Astrocyte (in vitro differentiated cells and primary cell): ENCODE measurements around the gene ZNF787. TPM values are rescaled to one million over a fixed set of nuclear protein-coding genes. Genes with fewer than 3 reads are reported as not detected.

Experiments used
- DNase-seq: peaks from one replicate; pipeline ENCODE4 v3.0.0-alpha.2; 2010; ENCODE audit warnings: low read depth
- FAIRE-seq: peaks from 2 replicates; lab custom pipeline; 2011; peaks lifted over from hg19 to GRCh38; lab: Jason Lieb, UNC
- H2AFZ ChIP-seq: 2 replicates; pipeline ENCODE4 v1.6.0; 2012; ENCODE audit warnings: low read depth, low read length, inconsistent platforms
- H3K27ac ChIP-seq: 2 replicates; pipeline ENCODE4 v1.5.1; 2011; ENCODE audit warnings: low read depth, low read length, inconsistent platforms
- H3K27me3 ChIP-seq: 2 replicates; pipeline ENCODE4 v1.6.0; 2011; ENCODE audit warnings: low read length, inconsistent platforms; ENCODE audit not compliant: insufficient read depth
- H3K36me3 ChIP-seq: 2 replicates; pipeline ENCODE4 v1.5.1; 2011; ENCODE audit warnings: low read length, inconsistent platforms; ENCODE audit not compliant: insufficient read depth
- H3K4me1 ChIP-seq: 2 replicates; pipeline ENCODE4 v1.5.1; 2011; ENCODE audit warnings: low read length, inconsistent platforms; ENCODE audit not compliant: insufficient read depth
- H3K4me2 ChIP-seq: 2 replicates; pipeline ENCODE4 v1.6.0; 2012; ENCODE audit warnings: low read length, inconsistent platforms
- H3K4me3 ChIP-seq: 2 replicates; pipeline ENCODE4 v1.5.1; 2011; ENCODE audit warnings: low read depth, mild to moderate bottlenecking, low read length, inconsistent platforms; ENCODE audit not compliant: insufficient read depth
- H3K79me2 ChIP-seq: 2 replicates; pipeline ENCODE4 v1.6.0; 2012; ENCODE audit warnings: mild to moderate bottlenecking, low read length, inconsistent platforms; ENCODE audit not compliant: insufficient read depth
- H3K9ac ChIP-seq: 2 replicates; pipeline ENCODE4 v1.6.0; 2012; ENCODE audit warnings: mild to moderate bottlenecking, low read length, inconsistent platforms
- H3K9me3 ChIP-seq: 2 replicates; pipeline ENCODE4 v1.5.1; 2012; ENCODE audit warnings: low read depth, mild to moderate bottlenecking, low read length, inconsistent platforms; ENCODE audit not compliant: insufficient read depth
- H4K20me1 ChIP-seq: 2 replicates; pipeline ENCODE4 v1.6.0; 2012; ENCODE audit warnings: low read length, inconsistent platforms; ENCODE audit not compliant: insufficient read depth
- H3K27ac Mint-ChIP-seq: one replicate; pipeline ENCODE4 v1.8.0; 2021; ENCODE audit warnings: mild to moderate bottlenecking, mixed read lengths; ENCODE audit not compliant: unreplicated experiment
- H3K27me3 Mint-ChIP-seq: one replicate; pipeline ENCODE4 v1.8.0; 2021; ENCODE audit warnings: low read depth, mixed read lengths; ENCODE audit not compliant: unreplicated experiment
- H3K36me3 Mint-ChIP-seq: one replicate; pipeline ENCODE4 v1.8.0; 2021; ENCODE audit warnings: low read depth, mixed read lengths; ENCODE audit not compliant: unreplicated experiment
- H3K4me1 Mint-ChIP-seq: one replicate; pipeline ENCODE4 v1.8.0; 2021; ENCODE audit warnings: low read depth, mixed read lengths; ENCODE audit not compliant: unreplicated experiment
- H3K4me3 Mint-ChIP-seq: one replicate; pipeline ENCODE4 v1.8.0; 2021; ENCODE audit warnings: mild to moderate bottlenecking, moderate library complexity, mixed read lengths; ENCODE audit not compliant: unreplicated experiment
- H3K9me3 Mint-ChIP-seq: one replicate; pipeline ENCODE4 v1.8.0; 2021; ENCODE audit warnings: mild to moderate bottlenecking, mixed read lengths; ENCODE audit not compliant: unreplicated experiment
- CTCF ChIP-seq: IDR thresholded peaks from 2 replicates; pipeline ENCODE4 v1.5.1; 2011; ENCODE audit warnings: low read depth, mild to moderate bottlenecking, inconsistent platforms, low read length, moderate library complexity; ENCODE audit not compliant: insufficient read depth
- EZH2 ChIP-seq: IDR thresholded peaks from 2 replicates; pipeline ENCODE4 v1.6.1; 2012; ENCODE audit warnings: mild to moderate bottlenecking, low read length, inconsistent platforms; ENCODE audit not compliant: insufficient read depth
- total RNA-seq: library from RNA; stranded (reverse); gene quantifications from 2 replicates; pipeline ENCODE4 v1.2.1, GENCODE V29; 2021

Gene ZNF787
- total RNA-seq, 1 donor from 2014 or later = 36.3 TPM

- H3K36me3 ChIP-seq = no peaks in the 10 kb centered on the region
- Mint-ChIP-seq H3K4me3 (no peak overlapping the region), H3K9me3 (peaks cover 2% of the 10 kb centered on the region), H3K27ac (no peak overlapping the region), H3K36me3 (peaks cover 13% of the 10 kb centered on the region), H3K27me3 (no peaks in the 10 kb centered on the region), H3K4me1 (peaks cover 6% of the 10 kb centered on the region)
- H4K20me1 ChIP-seq = peaks cover 34% of the 10 kb centered on the region
- no peak overlapping the region for H3K4me2 ChIP-seq
- peaks cover 3% of the 10 kb centered on the region for H3K4me1 ChIP-seq
- H3K79me2 ChIP-seq = peaks cover 49% of the 10 kb centered on the region
- H3K4me3 ChIP-seq = no peak overlapping the region
- H3K27me3 ChIP-seq = no peaks in the 10 kb centered on the region
- TF ChIP-seq EZH2 = no peak
- no peak for TF ChIP-seq CTCF
- DNase-seq (no peak), FAIRE-seq (no peak)
- H3K27ac ChIP-seq = no peak overlapping the region
- no peaks in the 10 kb centered on the region for H3K9me3 ChIP-seq
- H3K9ac ChIP-seq = no peak overlapping the region
- H2AFZ ChIP-seq = no peak overlapping the region
These were observed 26.2 kb upstream of the ZNF787 start for GRCh38 chr19:56147307-56147706.

GRCh38 chr19:56146904-56147303, 25.8 kb upstream of the ZNF787 start:
- H3K36me3 Mint-ChIP-seq = peaks cover 13% of the 10 kb centered on the region
- DNase-seq (no peak), FAIRE-seq (no peak)
- H3K4me3 Mint-ChIP-seq = no peak overlapping the region
- Histone ChIP-seq H2AFZ (no peak overlapping the region), H3K27me3 (no peaks in the 10 kb centered on the region), H3K4me3 (no peak overlapping the region), H3K27ac (no peak overlapping the region), H3K4me1 (peaks cover 3% of the 10 kb centered on the region), H3K9ac (no peak overlapping the region), H3K9me3 (no peaks in the 10 kb centered on the region), H3K4me2 (no peak overlapping the region), H3K36me3 (no peaks in the 10 kb centered on the region), H4K20me1 (peaks cover 32% of the 10 kb centered on the region), H3K79me2 (peaks cover 51% of the 10 kb centered on the region)
- H3K4me1 Mint-ChIP-seq = peaks cover 6% of the 10 kb centered on the region
- H3K27me3 Mint-ChIP-seq = no peaks in the 10 kb centered on the region
- TF ChIP-seq CTCF = no peak
- TF ChIP-seq EZH2 = no peak
- no peak overlapping the region for H3K27ac Mint-ChIP-seq
- peaks cover 2% of the 10 kb centered on the region for H3K9me3 Mint-ChIP-seq

- H3K9me3 Mint-ChIP-seq = peaks cover 2% of the 10 kb centered on the region
- H3K27me3 Mint-ChIP-seq = no peaks in the 10 kb centered on the region
- peaks cover 50% of the 10 kb centered on the region for H3K79me2 ChIP-seq
These were observed 24.6 kb upstream of the ZNF787 start for GRCh38 chr19:56145698-56146097.

More at GRCh38 chr19:56145698-56146097, 24.6 kb upstream of the ZNF787 start:
- Mint-ChIP-seq H3K27ac (no peak overlapping the region), H3K4me1 (peaks cover 6% of the 10 kb centered on the region), H3K36me3 (peaks cover 13% of the 10 kb centered on the region), H3K4me3 (no peak overlapping the region)
- Histone ChIP-seq H3K9me3 (no peaks in the 10 kb centered on the region), H3K27ac (no peak overlapping the region), H3K9ac (no peak overlapping the region), H4K20me1 (peaks cover 27% of the 10 kb centered on the region), H3K27me3 (no peaks in the 10 kb centered on the region), H3K36me3 (no peaks in the 10 kb centered on the region), H2AFZ (no peak overlapping the region), H3K4me2 (no peak overlapping the region), H3K4me3 (no peak overlapping the region), H3K4me1 (peaks cover 3% of the 10 kb centered on the region)
- TF ChIP-seq EZH2 = no peak
- no peak for TF ChIP-seq CTCF
- FAIRE-seq = no peak
- no peak for DNase-seq
